CMK (cell line): ENCODE data around the gene RBM25.
"Not testable (repeated sequence)": the region's sequence is repeated elsewhere in the genome, so short reads cannot be mapped to it uniquely, and the experiment has no call there.

Experiments
- DNase-seq: peaks from one replicate; pipeline ENCODE4 v3.0.0-alpha.2; 2010; ENCODE audit warnings: low read depth

Gene RBM25

DNA sequence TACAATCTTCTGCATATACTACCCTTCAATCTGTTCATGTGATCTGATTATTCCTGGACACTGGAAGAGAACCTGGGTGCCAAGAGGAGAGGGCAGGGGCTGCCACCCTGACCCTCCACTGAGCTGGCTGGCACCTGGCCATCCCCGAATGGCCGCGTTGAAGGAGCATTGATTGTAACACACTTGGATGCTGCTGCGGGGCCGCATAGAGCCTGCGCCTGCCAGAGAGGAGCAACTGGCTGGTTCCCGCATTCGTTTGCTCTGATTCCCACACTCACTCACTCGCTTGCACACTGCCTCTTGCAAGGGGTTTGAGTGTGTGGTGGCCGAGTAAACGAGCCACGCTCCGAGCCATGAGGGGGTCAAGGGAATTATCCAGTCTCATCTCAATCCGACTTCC is 110.4 kb downstream of the RBM25 start:
- DNase-seq, result no peak

DNA sequence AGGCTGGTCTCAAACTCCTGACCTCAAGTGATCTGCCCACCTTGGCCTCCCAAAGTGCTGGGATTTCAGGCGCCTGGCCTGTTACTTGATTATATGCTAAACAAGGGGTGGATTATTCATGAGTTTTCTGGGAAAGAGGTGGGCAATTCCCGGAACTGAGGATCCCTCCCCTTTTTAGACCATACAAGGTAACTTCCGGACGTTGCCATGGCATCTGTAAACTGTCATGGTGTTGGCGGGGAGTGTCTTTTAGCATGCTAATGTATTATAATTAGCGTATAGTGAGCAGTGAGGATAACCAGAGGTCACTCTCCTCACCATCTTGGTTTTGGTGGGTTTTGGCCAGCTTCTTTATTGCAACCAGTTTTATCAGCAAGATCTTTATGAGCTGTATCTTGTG is 111.5 kb downstream of the RBM25 start:
- not testable (repeated sequence) for DNase-seq

DNA sequence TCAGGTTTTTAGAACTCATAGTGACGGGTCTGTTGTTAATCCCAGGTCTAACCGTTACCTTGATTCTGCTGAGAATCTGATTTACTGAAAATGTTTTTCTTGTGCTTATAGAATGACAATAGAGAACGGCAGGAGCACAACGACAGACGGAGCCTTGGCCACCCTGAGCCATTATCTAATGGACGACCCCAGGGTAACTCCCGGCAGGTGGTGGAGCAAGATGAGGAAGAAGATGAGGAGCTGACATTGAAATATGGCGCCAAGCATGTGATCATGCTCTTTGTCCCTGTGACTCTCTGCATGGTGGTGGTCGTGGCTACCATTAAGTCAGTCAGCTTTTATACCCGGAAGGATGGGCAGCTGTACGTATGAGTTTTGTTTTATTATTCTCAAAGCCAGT is 112.4 kb downstream of the RBM25 start:
- no peak for DNase-seq

DNA sequence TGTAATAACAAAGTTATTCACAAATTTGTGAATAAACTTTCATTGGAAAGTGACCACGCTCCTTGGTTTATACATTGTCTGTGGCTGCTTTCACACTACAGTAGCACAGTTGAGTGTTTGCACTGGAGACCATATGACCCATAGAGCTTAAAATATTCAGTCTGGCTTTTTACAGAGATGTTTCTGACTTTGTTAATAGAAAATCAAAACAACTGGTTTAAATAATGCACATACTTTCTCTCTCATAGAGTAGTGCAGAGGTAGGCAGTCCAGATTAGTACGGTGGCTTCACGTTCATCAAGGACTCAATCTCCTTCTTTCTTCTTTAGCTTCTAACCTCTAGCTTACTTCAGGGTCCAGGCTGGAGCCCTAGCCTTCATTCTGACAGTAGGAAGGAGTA is 114.2 kb downstream of the RBM25 start:
- no peak for DNase-seq

DNA sequence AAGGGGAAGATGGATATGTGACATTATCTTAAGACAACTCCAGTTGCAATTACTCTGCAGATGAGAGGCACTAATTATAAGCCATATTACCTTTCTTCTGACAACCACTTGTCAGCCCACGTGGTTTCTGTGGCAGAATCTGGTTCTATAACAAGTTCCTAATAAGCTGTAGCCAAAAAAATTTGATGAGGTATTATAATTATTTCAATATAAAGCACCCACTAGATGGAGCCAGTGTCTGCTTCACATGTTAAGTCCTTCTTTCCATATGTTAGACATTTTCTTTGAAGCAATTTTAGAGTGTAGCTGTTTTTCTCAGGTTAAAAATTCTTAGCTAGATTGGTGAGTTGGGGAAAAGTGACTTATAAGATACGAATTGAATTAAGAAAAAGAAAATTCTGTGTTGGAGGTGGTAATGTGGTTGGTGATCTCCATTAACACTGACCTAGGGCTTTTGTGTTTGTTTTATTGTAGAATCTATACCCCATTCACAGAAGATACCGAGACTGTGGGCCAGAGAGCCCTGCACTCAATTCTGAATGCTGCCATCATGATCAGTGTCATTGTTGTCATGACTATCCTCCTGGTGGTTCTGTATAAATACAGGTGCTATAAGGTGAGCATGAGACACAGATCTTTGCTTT is 114.9 kb downstream of the RBM25 start:
- no peak for DNase-seq
